ENCODE data around the gene BBLN. TPM values are rescaled to one million over a fixed set of nuclear protein-coding genes. Genes with fewer than 3 reads are reported as not detected.

BBLN gene
- total and polyA plus RNA-seq, 2 of the 4 experiments (the other 2 are of a cell fraction): 25.1 to 103 TPM

- peak overlapping the region in 1 of 2 experiments; percentile 67; a peak in 1 of 4 replicates for H4K8ac ChIP-seq (ENCODE audit: low read depth in 2 of 2, low read length in 2 of 2)
- no peak overlapping the region for H4K91ac ChIP-seq (ENCODE audit: insufficient read depth, low read depth, low read length)
- H3K9ac ChIP-seq (ENCODE audit: low read depth, low read length): no peak overlapping the region
- no peaks in the 10 kb centered on the region for H3K4me1 ChIP-seq (ENCODE audit: control insufficient read depth, insufficient read depth, low read length)
- H3K36me3 ChIP-seq (ENCODE audit: control insufficient read depth, insufficient read depth, low read length): peaks cover 27% of the 10 kb centered on the region; the same call in 1 of the 2 replicates
- no peak overlapping the region for H2BK20ac ChIP-seq (ENCODE audit: low read depth, low read length)
- H4K20me1 ChIP-seq (ENCODE audit: insufficient read depth, low read length): no peaks in the 10 kb centered on the region
- ChIA-PET CTCF (interaction anchor here (0.6 to 2.0 kb wide), 17 partner anchors 9 to 606 kb away, joined by 3 to 16 read pairs (median 3); partner anchors contain the start of genes DPM2 and PTGES2), POLR2A (ENCODE audit: unreplicated experiment) (interaction anchor here (0.7 kb wide), 1 partner anchor 40 kb away, joined by 7 read pairs; no protein-coding TSS in a partner anchor)
- H4K5ac ChIP-seq (ENCODE audit: low read depth, low read length): no peak overlapping the region
- ATAC-seq (ENCODE audit: low read depth): peak; percentile 89
- no peaks in the 10 kb centered on the region for H3K9me3 ChIP-seq (ENCODE audit: control insufficient read depth, insufficient read depth, low read length)
- in situ Hi-C loops (cut with MboI; ENCODE audit: low sequenced_read_pairs): no loop called here
- no peak overlapping the region for H2BK15ac ChIP-seq (ENCODE audit: low read depth, low read length)
- no peak overlapping the region for H3K18ac ChIP-seq (ENCODE audit: low read depth, low read length)
- no peak overlapping the region for H3K4me2 ChIP-seq (ENCODE audit: low read depth, low read length)
- peak; percentile 80 for DNase-seq
- dilution Hi-C loops (cut with HindIII; ENCODE audit: low sequenced_read_pairs, unreplicated experiment): no loop called here
- intact Hi-C loops (cut with micrococcal nuclease): loop anchor here (1.0 to 5.0 kb wide), 2 partner anchors 175 to 376 kb away; no protein-coding TSS in a partner anchor
- no peaks in the 10 kb centered on the region for H3K79me1 ChIP-seq (ENCODE audit: low read depth in 1 of 2, low read length in 2 of 2)
- H3K23ac ChIP-seq (ENCODE audit: low read depth, low read length): peak overlapping the region; percentile 48; the same call in 1 of the 2 replicates
- H3K27ac ChIP-seq (ENCODE audit: insufficient read depth, low read length): no peak overlapping the region
- no TSS peak for BruUV-seq (replicated peaks)
- peak overlapping the region; percentile 96 for H2AFZ ChIP-seq (replicated peaks; ENCODE audit: low read length, poor library complexity)
- H3K9me1 ChIP-seq (ENCODE audit: insufficient read depth, low read length): no peaks in the 10 kb centered on the region
- no peak overlapping the region for H3K4ac ChIP-seq (ENCODE audit: low read depth, low read length)
- no peaks in the 10 kb centered on the region for H3K27me3 ChIP-seq (ENCODE audit: control insufficient read depth, insufficient read depth, low read length)
- no peak overlapping the region for H2AK5ac ChIP-seq (ENCODE audit: low read depth, low read length)
- H2AK9ac ChIP-seq (replicated peaks; ENCODE audit: low read depth, low read length, poor library complexity): peak overlapping the region; percentile 78
- H3K4me3 ChIP-seq (ENCODE audit: insufficient read depth, low read depth, low read length): no peak overlapping the region
- H3K56ac ChIP-seq (ENCODE audit: extremely low read depth, insufficient read depth, low read length): no peak overlapping the region
- H2BK120ac ChIP-seq (ENCODE audit: low read depth, low read length): no peak overlapping the region
- WGBS, 2 experiments (ENCODE audit: extremely low coverage in 2 of 2, insufficient read length in 1 of 2): 17% methylated on average over 9 of the region's 27 CpGs; no CpG with 5 or more reads in 1 of the 2 experiments
- no peak overlapping the region for H3K14ac ChIP-seq (replicated peaks; ENCODE audit: low read depth, low read length)
- no peak overlapping the region for H2BK5ac ChIP-seq (ENCODE audit: low read depth, low read length, poor library complexity, severe bottlenecking)
- no peak for TF ChIP-seq FOS (IDR thresholded peaks at IDR 0.05; ENCODE audit: low read depth, low read length)
- TF ChIP-seq MXI1 (IDR thresholded peaks at IDR 0.05; ENCODE audit: borderline replicate concordance, low read depth, low read length): no peak
- no peak for TF ChIP-seq USF2 (IDR thresholded peaks at IDR 0.05; ENCODE audit: low read depth, low read length)
- TF ChIP-seq SMC3 (IDR thresholded peaks at IDR 0.05; ENCODE audit: low read depth, low read length): peak; percentile 99
- TF ChIP-seq CHD1 (IDR thresholded peaks at IDR 0.05; ENCODE audit: low read depth, low read length): no peak
- TF ChIP-seq RFX5 (IDR thresholded peaks at IDR 0.05; ENCODE audit: low read depth, low read length): no peak
- TF ChIP-seq MAFK (IDR thresholded peaks at IDR 0.05; ENCODE audit: low read depth, low read length): no peak; the same call in 1 of the 2 replicates
- no peak; the same call in 1 of the 2 replicates for TF ChIP-seq BHLHE40 (IDR thresholded peaks at IDR 0.05; ENCODE audit: low read depth, low read length)
- TF ChIP-seq NFE2L2 (IDR thresholded peaks at IDR 0.05; ENCODE audit: low read depth, low read length): no peak
- TF ChIP-seq, protein P1, sequence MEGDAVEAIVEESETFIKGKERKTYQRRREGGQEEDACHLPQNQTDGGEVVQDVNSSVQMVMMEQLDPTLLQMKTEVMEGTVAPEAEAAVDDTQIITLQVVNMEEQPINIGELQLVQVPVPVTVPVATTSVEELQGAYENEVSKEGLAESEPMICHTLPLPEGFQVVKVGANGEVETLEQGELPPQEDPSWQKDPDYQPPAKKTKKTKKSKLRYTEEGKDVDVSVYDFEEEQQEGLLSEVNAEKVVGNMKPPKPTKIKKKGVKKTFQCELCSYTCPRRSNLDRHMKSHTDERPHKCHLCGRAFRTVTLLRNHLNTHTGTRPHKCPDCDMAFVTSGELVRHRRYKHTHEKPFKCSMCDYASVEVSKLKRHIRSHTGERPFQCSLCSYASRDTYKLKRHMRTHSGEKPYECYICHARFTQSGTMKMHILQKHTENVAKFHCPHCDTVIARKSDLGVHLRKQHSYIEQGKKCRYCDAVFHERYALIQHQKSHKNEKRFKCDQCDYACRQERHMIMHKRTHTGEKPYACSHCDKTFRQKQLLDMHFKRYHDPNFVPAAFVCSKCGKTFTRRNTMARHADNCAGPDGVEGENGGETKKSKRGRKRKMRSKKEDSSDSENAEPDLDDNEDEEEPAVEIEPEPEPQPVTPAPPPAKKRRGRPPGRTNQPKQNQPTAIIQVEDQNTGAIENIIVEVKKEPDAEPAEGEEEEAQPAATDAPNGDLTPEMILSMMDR (conservative IDR thresholded peaks at IDR 0.05; ENCODE audit: low read depth, low read length): peak; percentile 100; the same call in 1 of the 2 replicates
- TF ChIP-seq, protein P2, sequence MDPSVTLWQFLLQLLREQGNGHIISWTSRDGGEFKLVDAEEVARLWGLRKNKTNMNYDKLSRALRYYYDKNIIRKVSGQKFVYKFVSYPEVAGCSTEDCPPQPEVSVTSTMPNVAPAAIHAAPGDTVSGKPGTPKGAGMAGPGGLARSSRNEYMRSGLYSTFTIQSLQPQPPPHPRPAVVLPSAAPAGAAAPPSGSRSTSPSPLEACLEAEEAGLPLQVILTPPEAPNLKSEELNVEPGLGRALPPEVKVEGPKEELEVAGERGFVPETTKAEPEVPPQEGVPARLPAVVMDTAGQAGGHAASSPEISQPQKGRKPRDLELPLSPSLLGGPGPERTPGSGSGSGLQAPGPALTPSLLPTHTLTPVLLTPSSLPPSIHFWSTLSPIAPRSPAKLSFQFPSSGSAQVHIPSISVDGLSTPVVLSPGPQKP (IDR thresholded peaks at IDR 0.05; ENCODE audit: borderline replicate concordance, low read depth, low read length): no peak
- peak; percentile 63 for TF ChIP-seq MAZ (IDR thresholded peaks at IDR 0.05; ENCODE audit: borderline replicate concordance, low read depth, low read length)
- no peak for TF ChIP-seq RCOR1 (IDR thresholded peaks at IDR 0.05; ENCODE audit: insufficient replicate concordance, low read length)
Measured at GRCh38 chr9:128117613-128118471, 42.2 kb upstream of the BBLN start.
